Thyroid gland (tissue), 4 donors: ENCODE measurements around the gene CTIF.

ENCODE experiments used
- CTCF ChIP-seq, 6 experiments: fragments of 200-600 bp in 3 of 6; fragments of 450-650 bp in 3 of 6; sonication (generic) in 3 of 6; IDR thresholded peaks; one replicate each; pipeline ENCODE4 v1.5.1; 2016 to 2019; ENCODE audit warnings: antibody characterized with exemption in 6 of 6, mild to moderate bottlenecking in 2 of 6, inconsistent platforms in 1 of 6, moderate library complexity in 1 of 6
- POLR2A ChIP-seq, 2 donors: fragments of 450-650 bp; IDR thresholded peaks; one replicate each; pipeline ENCODE4 v1.6.1; 2017; ENCODE audit warnings: antibody characterized with exemption in 2 of 2, mild to moderate bottlenecking in 2 of 2, moderate library complexity in 1 of 2

GRCh38 chr18:48538531-48539405 is at the start of gene CTIF:
- no peak for TF ChIP-seq CTCF (IDR thresholded peaks at IDR 0.05)
- TF ChIP-seq POLR2A (IDR thresholded peaks at IDR 0.05), result peak in 1 of 2 donors; percentile 64
